K562 (cell line): ENCODE data around the gene ZNRD2. TPM values are rescaled to one million over a fixed set of nuclear protein-coding genes. Genes with fewer than 3 reads are reported as not detected.
A peak's percentile ranks its signal among the peaks of the same experiment; 100 is the strongest.

ENCODE experiments used
- ATAC-seq: fragments of 200-7000 bp; cut with Tn5 transposase; 3 replicates; pipeline ENCODE4 v1.9.1; 2020; ENCODE audit warnings: moderate library complexity
- BruUV-seq: library from RNA; stranded (reverse); fragments of 400-500 nt; replicated peaks from 2 replicates; lab custom pipeline; 2021; lab: Mats Ljungman, UMichigan
- CTCF ChIA-PET: fragments of 300-600 bp; formaldehyde crosslinking; extraction: SDS; loops from one replicate; lab custom pipeline; 2021; ENCODE audit warnings: low intra/inter-chr PET ratio; lab: Yijun Ruan, JAX
- POLR2A ChIA-PET: fragments of 300-600, 350-650 bp; sonication (Branson Sonifier 250); formaldehyde crosslinking; extraction: SDS; loops from one replicate; lab custom pipeline; 2021; ENCODE audit warnings: antibody characterized with exemption, inconsistent platforms; lab: Yijun Ruan, JAX
- DNase-seq, 4 experiments: peaks; one replicate each; pipeline versions ENCODE4 v3.0.0 to v3.0.0-alpha.2; 2011 to 2018; ENCODE audit warnings: low spot score in 3 of 4, mixed read lengths in 3 of 4; ENCODE audit errors: extremely low read depth in 1 of 4
- FAIRE-seq: peaks from 2 replicates; lab custom pipeline; 2011; peaks lifted over from hg19 to GRCh38; lab: Jason Lieb, UNC
- H2AFZ ChIP-seq: 2 replicates; pipeline ENCODE4 v1.6.0; 2011; ENCODE audit warnings: low read depth, low read length, control low read depth, inconsistent platforms
- H3K27ac ChIP-seq: fragments of 200-600 bp; 3 replicates; pipeline ENCODE4 v1.8.0; 2011; ENCODE audit warnings: low read depth, mild to moderate bottlenecking, control low read depth, inconsistent platforms, low read length, moderate library complexity, mixed read lengths; ENCODE audit errors: extremely low read depth
- H3K27me3 ChIP-seq, 2 experiments: fragments of 300-600 bp in 1 of 2; 2 replicates in 1 of 2; 3 replicates in 1 of 2; pipeline versions ENCODE4 v1.6.0 to v1.8.0; 2011; ENCODE audit warnings: inconsistent platforms in 2 of 2, low read length in 2 of 2, mild to moderate bottlenecking in 1 of 2, mixed read lengths in 1 of 2, moderate library complexity in 1 of 2; ENCODE audit not compliant: control insufficient read depth in 2 of 2, insufficient read depth in 2 of 2
- H3K36me3 ChIP-seq: fragments of 300-600 bp; 3 replicates; pipeline ENCODE4 v1.8.0; 2011; ENCODE audit warnings: mild to moderate bottlenecking, low read length, inconsistent platforms; ENCODE audit not compliant: control insufficient read depth, insufficient read depth
- H3K4me1 ChIP-seq, 2 experiments: fragments of 200-600 bp in 1 of 2; replicated peaks in 1 of 2; 2 replicates in 1 of 2; 3 replicates in 1 of 2; pipeline versions ENCODE4 v1.5.1 to v1.8.0; 2011; ENCODE audit warnings: inconsistent platforms in 2 of 2, low read length in 2 of 2, mild to moderate bottlenecking in 1 of 2, mixed read lengths in 1 of 2, moderate library complexity in 1 of 2; ENCODE audit not compliant: control insufficient read depth in 2 of 2, insufficient read depth in 2 of 2
- H3K4me2 ChIP-seq: 2 replicates; pipeline ENCODE4 v1.6.1; 2011; ENCODE audit warnings: low read length, control low read depth, inconsistent platforms, mixed read lengths; ENCODE audit not compliant: insufficient read depth
- H3K4me3 ChIP-seq: fragments of 200-600 bp; sonication (generic), shearing (Covaris generic); 2 replicates; pipeline ENCODE4 v1.5.1; 2016; ENCODE audit warnings: control low read depth, inconsistent platforms
- H3K79me2 ChIP-seq: fragments of 200-600 bp; 3 replicates; pipeline ENCODE4 v1.8.0; 2011; ENCODE audit warnings: low read length, inconsistent platforms; ENCODE audit not compliant: control insufficient read depth, insufficient read depth
- H3K9ac ChIP-seq, 2 experiments: 2 replicates each; pipeline versions ENCODE4 v1.6.0 to v1.6.1; 2011; ENCODE audit warnings: low read depth in 2 of 2, low read length in 2 of 2, control low read depth in 1 of 2, inconsistent platforms in 1 of 2, mild to moderate bottlenecking in 1 of 2, mixed read lengths in 1 of 2; ENCODE audit not compliant: insufficient read depth in 1 of 2
- H3K9me1 ChIP-seq: one replicate; pipeline ENCODE4 v1.6.0; 2011; ENCODE audit warnings: inconsistent platforms, mild to moderate bottlenecking, low read length, moderate library complexity; ENCODE audit not compliant: control insufficient read depth, insufficient read depth
- H3K9me3 ChIP-seq: replicated peaks from 2 replicates; pipeline ENCODE4 v1.5.1; 2011; ENCODE audit warnings: low read depth, low read length, inconsistent platforms; ENCODE audit not compliant: control insufficient read depth, insufficient read depth
- H4K20me1 ChIP-seq: replicated peaks from 2 replicates; pipeline ENCODE4 v1.6.1; 2011; ENCODE audit warnings: low read length, inconsistent platforms, mixed read lengths; ENCODE audit not compliant: control insufficient read depth, insufficient read depth
- CBFA2T2 ChIP-seq: fragments of 450-650 bp; conservative IDR thresholded peaks from 2 replicates; pipeline ENCODE4 v1.6.1; 2017; ENCODE audit warnings: mild to moderate bottlenecking
- CSDE1 ChIP-seq, 2 experiments: fragments of 450-650 bp; IDR thresholded peaks; 2 replicates each; pipeline ENCODE4 v1.6.1; 2016; ENCODE audit warnings: mild to moderate bottlenecking in 1 of 2
- DACH1 ChIP-seq: fragments of 450-650 bp; IDR thresholded peaks from 2 replicates; pipeline ENCODE4 v1.6.1; 2018; ENCODE audit not compliant: partially characterized antibody
- HDAC8 ChIP-seq: fragments of 450-650 bp; IDR thresholded peaks from 2 replicates; pipeline ENCODE4 v1.6.1; 2016; ENCODE audit warnings: mild to moderate bottlenecking, missing genetic modification characterization, moderate library complexity, missing compliant biosample characterization
- HNRNPK ChIP-seq: fragments of 200-400 bp; formaldehyde crosslinking; IDR thresholded peaks from one replicate; pipeline ENCODE4 v1.6.1; 2018; ENCODE audit warnings: mild to moderate bottlenecking, low read depth, low read length; ENCODE audit not compliant: poor library complexity, severe bottlenecking
- L3MBTL2 ChIP-seq: fragments of 450-650 bp; IDR thresholded peaks from 2 replicates; pipeline ENCODE4 v1.6.1; 2016; ENCODE audit warnings: mild to moderate bottlenecking, moderate library complexity
- MTA3 ChIP-seq: fragments of 450-650 bp; formaldehyde crosslinking; IDR thresholded peaks from 2 replicates; pipeline ENCODE4 v1.6.1; 2017; ENCODE audit warnings: mild to moderate bottlenecking, borderline replicate concordance
- NEUROD1 ChIP-seq: fragments of 150-350 bp; IDR thresholded peaks from 2 replicates; pipeline ENCODE4 v1.6.1; 2014; ENCODE audit warnings: borderline replicate concordance, low read length, low read depth; ENCODE audit not compliant: partially characterized antibody
- NFIC ChIP-seq: fragments of 450-650 bp; IDR thresholded peaks from 2 replicates; pipeline ENCODE4 v1.6.1; 2017; ENCODE audit warnings: mild to moderate bottlenecking, inconsistent platforms
- RB1 ChIP-seq: fragments of 450-650 bp; IDR thresholded peaks from 2 replicates; pipeline ENCODE4 v1.6.1; 2017; ENCODE audit warnings: low read depth, mild to moderate bottlenecking
- RBM22 ChIP-seq: fragments of 200-400 bp; formaldehyde crosslinking; IDR thresholded peaks from 2 replicates; pipeline ENCODE4 v1.6.1; 2018; ENCODE audit warnings: low read length, low read depth; ENCODE audit not compliant: poor library complexity, severe bottlenecking
- SREBF1 ChIP-seq: fragments of 150-350 bp; IDR thresholded peaks from 2 replicates; pipeline ENCODE4 v1.6.1; 2014; ENCODE audit warnings: antibody characterized with exemption, low read depth, low read length, borderline replicate concordance
- SREBF2 ChIP-seq: sonication (generic); formaldehyde crosslinking; IDR thresholded peaks from 2 replicates; pipeline ENCODE4 v1.4.0; 2020; ENCODE audit warnings: mild to moderate bottlenecking, missing genetic modification reagents
- SUPT5H ChIP-seq: fragments of 450-650 bp; IDR thresholded peaks from 2 replicates; pipeline ENCODE4 v1.6.1; 2016
- ZBED1 ChIP-seq: IDR thresholded peaks from 2 replicates; pipeline ENCODE4 v1.6.1; 2014
- ZNF12 ChIP-seq: sonication (generic); formaldehyde crosslinking; IDR thresholded peaks from 2 replicates; pipeline ENCODE4 v1.4.0; 2020; ENCODE audit warnings: mild to moderate bottlenecking, missing genetic modification reagents
- ZSCAN29 ChIP-seq: fragments of 450-650 bp; IDR thresholded peaks from 2 replicates; pipeline ENCODE4 v1.6.1; 2017
- WGBS: fragments of 100-300 bp; shearing (Covaris generic); methylation state at CpG from one replicate; pipeline ENCODE4 v1.1.6; 2016; ENCODE audit warnings: low coverage, mixed read lengths; ENCODE audit not compliant: insufficient coverage; ENCODE audit errors: missing lambda C conversion rate; 5-methylcytosine and 5-hydroxymethylcytosine counted together
- in situ Hi-C: fragments of 300-500 bp; cut with MboI; formaldehyde crosslinking; loops from 4 replicates; pipeline ENCODE4 v1.15.0; 2018; ENCODE audit warnings: inconsistent platforms, mixed read lengths
- intact Hi-C: fragments of 100-400 bp; cut with micrococcal nuclease; formaldehyde crosslinking; loops from 2 replicates; pipeline ENCODE4 v1.14.2; 2022
- polyA plus RNA-seq, 8 experiments: library from polyadenylated mRNA; depleted of rRNA in 4 of 8; stranded (reverse) in 5 of 8; unstranded in 3 of 8; fragments of >200 nt; fragmentation: Nextera tagmentation in 2 of 8; fragmentation: Illumina TruSeq in 1 of 8; extraction: Ambion mirVana in 2 of 8; extraction: Trizol in 1 of 8; gene quantifications; 2 replicates each; pipeline versions ENCODE4 v1.2.1 to v1.2.3, GENCODE V29; 2011 to 2014; ENCODE audit warnings: inconsistent platforms in 1 of 8, missing spikeins in 1 of 8
- total RNA-seq, 7 experiments: library from RNA; depleted of rRNA in 6 of 7; stranded (reverse); fragments of >200 nt in 6 of 7; fragmentation: Illumina TruSeq in 2 of 7; extraction: Trizol in 2 of 7; gene quantifications; 2 replicates each; pipeline versions ENCODE4 v1.2.1 to v1.2.3, GENCODE V29; 2011 to 2021; ENCODE audit warnings: low replicate concordance in 1 of 7
- TF ChIP-seq, protein P1 (sequence below): sonication (generic); formaldehyde crosslinking; IDR thresholded peaks from 2 replicates; pipeline ENCODE4 v1.8.0; 2022; ENCODE audit warnings: mild to moderate bottlenecking, missing genetic modification reagents
- TF ChIP-seq, protein P2 (sequence below), 2 experiments: fragments of 450-650 bp in 1 of 2; IDR thresholded peaks; 2 replicates each; pipeline ENCODE4 v1.6.1; 2011 to 2017; ENCODE audit warnings: low read depth in 2 of 2, antibody characterized with exemption in 1 of 2, borderline replicate concordance in 1 of 2, low read length in 1 of 2, mild to moderate bottlenecking in 1 of 2, mixed read lengths in 1 of 2; ENCODE audit not compliant: control insufficient read depth in 1 of 2

Gene ZNRD2
- total and polyA plus RNA-seq, 9 of the 15 experiments (the other 6 are each of a cell fraction or from before 2014, with no cell fraction given), result 13.4 to 129 (median 60.4) TPM

GRCh38 chr11:65524014-65524740, 46.1 kb upstream of the ZNRD2 start:
- 28% methylated on average over 12 of the region's 12 CpGs for WGBS
- intact Hi-C loops (no loop called here), in situ Hi-C loops (no loop called here)
- no TSS peak for BruUV-seq
- Histone ChIP-seq H2AFZ (peak overlapping the region; percentile 91), H3K9ac (peak overlapping the region; percentile 55 to 87; a peak in 3 of 4 replicates), H3K9me3 (no peaks in the 10 kb centered on the region), H3K4me1 (peaks cover 38 to 44% of the 10 kb centered on the region in 2 experiments), H3K27ac (peak overlapping the region; percentile 58), H3K27me3 (no peaks in the 10 kb centered on the region), H4K20me1 (no peaks in the 10 kb centered on the region), H3K36me3 (peaks cover 27% of the 10 kb centered on the region; the same call in 2 of the 3 replicates), H3K9me1 (peaks cover 4% of the 10 kb centered on the region), H3K4me3 (peak overlapping the region; percentile 17; the same call in 1 of the 2 replicates), H3K79me2 (peaks cover 26% of the 10 kb centered on the region), H3K4me2 (peak overlapping the region; percentile 75)
- DNase-seq, result peak in 3 of 4 experiments; percentile 38 to 53 (median 45)
- no peak for FAIRE-seq
- ATAC-seq, result peak; percentile 44
- POLR2A ChIA-PET, result interaction anchor here (1.0 to 6.5 kb wide), 8 partner anchors 12 to 100 kb away, joined by 3 to 48 read pairs (median 10); partner anchors contain the start of genes MALAT1 and NEAT1
- CTCF ChIA-PET, result no interaction called here
- TF ChIP-seq CBFA2T2, result no peak
- no peak for TF ChIP-seq RBM22
- TF ChIP-seq SREBF2 (CRISPR knock-in tag), result no peak
- no peak for TF ChIP-seq ZNF12 (CRISPR knock-in tag)
- peak; percentile 75 for TF ChIP-seq ZSCAN29
- TF ChIP-seq, protein P1, sequence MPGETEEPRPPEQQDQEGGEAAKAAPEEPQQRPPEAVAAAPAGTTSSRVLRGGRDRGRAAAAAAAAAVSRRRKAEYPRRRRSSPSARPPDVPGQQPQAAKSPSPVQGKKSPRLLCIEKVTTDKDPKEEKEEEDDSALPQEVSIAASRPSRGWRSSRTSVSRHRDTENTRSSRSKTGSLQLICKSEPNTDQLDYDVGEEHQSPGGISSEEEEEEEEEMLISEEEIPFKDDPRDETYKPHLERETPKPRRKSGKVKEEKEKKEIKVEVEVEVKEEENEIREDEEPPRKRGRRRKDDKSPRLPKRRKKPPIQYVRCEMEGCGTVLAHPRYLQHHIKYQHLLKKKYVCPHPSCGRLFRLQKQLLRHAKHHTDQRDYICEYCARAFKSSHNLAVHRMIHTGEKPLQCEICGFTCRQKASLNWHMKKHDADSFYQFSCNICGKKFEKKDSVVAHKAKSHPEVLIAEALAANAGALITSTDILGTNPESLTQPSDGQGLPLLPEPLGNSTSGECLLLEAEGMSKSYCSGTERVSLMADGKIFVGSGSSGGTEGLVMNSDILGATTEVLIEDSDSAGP (CRISPR knock-in tag), result no peak
- TF ChIP-seq, protein P2, sequence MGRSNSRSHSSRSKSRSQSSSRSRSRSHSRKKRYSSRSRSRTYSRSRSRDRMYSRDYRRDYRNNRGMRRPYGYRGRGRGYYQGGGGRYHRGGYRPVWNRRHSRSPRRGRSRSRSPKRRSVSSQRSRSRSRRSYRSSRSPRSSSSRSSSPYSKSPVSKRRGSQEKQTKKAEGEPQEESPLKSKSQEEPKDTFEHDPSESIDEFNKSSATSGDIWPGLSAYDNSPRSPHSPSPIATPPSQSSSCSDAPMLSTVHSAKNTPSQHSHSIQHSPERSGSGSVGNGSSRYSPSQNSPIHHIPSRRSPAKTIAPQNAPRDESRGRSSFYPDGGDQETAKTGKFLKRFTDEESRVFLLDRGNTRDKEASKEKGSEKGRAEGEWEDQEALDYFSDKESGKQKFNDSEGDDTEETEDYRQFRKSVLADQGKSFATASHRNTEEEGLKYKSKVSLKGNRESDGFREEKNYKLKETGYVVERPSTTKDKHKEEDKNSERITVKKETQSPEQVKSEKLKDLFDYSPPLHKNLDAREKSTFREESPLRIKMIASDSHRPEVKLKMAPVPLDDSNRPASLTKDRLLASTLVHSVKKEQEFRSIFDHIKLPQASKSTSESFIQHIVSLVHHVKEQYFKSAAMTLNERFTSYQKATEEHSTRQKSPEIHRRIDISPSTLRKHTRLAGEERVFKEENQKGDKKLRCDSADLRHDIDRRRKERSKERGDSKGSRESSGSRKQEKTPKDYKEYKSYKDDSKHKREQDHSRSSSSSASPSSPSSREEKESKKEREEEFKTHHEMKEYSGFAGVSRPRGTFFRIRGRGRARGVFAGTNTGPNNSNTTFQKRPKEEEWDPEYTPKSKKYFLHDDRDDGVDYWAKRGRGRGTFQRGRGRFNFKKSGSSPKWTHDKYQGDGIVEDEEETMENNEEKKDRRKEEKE (IDR thresholded peaks at IDR 0.05; ENCODE audit: borderline replicate concordance in 1 of 2, control insufficient read depth in 1 of 2, low read depth in 2 of 2, low read length in 1 of 2), result 0 out of 4 replicates have a peak, but pooled peaks of 1 of the 2 experiments have one; percentile 25
- no peak for TF ChIP-seq CSDE1 (IDR thresholded peaks at IDR 0.05)
- peak; percentile 89 for TF ChIP-seq NFIC
- TF ChIP-seq ZBED1, result no peak
- no peak for TF ChIP-seq SREBF1
- TF ChIP-seq HNRNPK, result no peak
- TF ChIP-seq L3MBTL2, result 0 out of 2 replicates have a peak, but pooled peaks have one; percentile 41
- 0 out of 2 replicates have a peak, but pooled peaks have one; percentile 19 for TF ChIP-seq RB1
- 0 out of 2 replicates have a peak, but pooled peaks have one; percentile 33 for TF ChIP-seq MTA3
- no peak for TF ChIP-seq SUPT5H
- TF ChIP-seq NEUROD1, result no peak
- no peak for TF ChIP-seq HDAC8 (tag)
- no peak for TF ChIP-seq DACH1
